GM23248 (cell line): ENCODE measurements around the gene SCD5.

Experiments
- EZH2 ChIP-seq: fragments of 200-600 bp; sonication (generic); IDR thresholded peaks from 2 replicates; pipeline ENCODE4 v1.6.1; 2018; ENCODE audit warnings: antibody characterized with exemption, mild to moderate bottlenecking; ENCODE audit not compliant: insufficient read depth, poor library complexity, severe bottlenecking
- EZH2phosphoT487 ChIP-seq: fragments of 200-600 bp; sonication (generic); IDR thresholded peaks from 2 replicates; pipeline ENCODE4 v1.6.1; 2018; ENCODE audit warnings: antibody characterized with exemption, moderate library complexity, mild to moderate bottlenecking, low read depth; ENCODE audit not compliant: insufficient read depth

DNA sequence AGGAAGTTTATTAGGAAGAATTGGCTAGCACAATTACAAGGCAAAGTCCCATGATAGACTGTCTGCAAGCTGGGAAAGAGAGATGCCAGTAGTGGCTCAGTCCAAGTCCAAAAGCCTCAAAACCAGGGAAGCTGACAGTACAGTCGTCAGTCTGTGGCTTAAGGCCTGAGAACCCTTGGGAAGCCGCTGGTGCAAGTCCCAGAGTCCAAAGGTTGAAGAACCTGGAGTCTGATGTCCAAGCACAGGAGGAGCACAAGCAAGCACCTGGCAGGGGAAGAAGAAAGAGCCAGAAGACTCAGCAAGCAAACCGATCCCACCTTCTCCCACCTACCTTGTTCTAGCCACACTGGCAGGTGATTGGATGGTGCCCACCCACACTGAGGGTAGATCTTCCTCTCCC lies 185.5 kb downstream of the SCD5 start:
- no peak for TF ChIP-seq EZH2phosphoT487
- no peak for TF ChIP-seq EZH2
